ENCODE results near the gene ZNF256.

DNA sequence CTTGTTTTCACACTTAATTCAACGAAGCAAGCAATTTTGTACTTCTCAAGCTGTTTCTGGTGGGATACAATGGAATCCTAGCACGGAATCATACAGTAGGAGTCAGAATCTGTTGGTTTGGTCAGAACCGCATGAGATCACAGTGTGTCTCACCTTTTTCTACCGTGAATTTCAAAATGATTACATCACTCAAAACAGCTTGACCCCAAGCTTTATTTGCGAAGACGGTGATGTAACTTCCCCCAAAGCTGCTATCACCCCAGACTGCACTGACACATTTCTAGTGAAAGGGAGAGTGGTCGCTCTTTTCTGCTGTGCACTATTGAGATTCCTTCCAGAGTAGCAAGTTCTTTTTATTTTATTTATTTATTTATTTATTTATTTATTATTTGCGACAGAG, 17.3 kb upstream of the ZNF256 start:
- TF ChIP-seq EZH2 (IDR thresholded peaks at IDR 0.05; ENCODE audit: insufficient read depth, poor library complexity, severe bottlenecking) (no peak), EZH2phosphoT487 (IDR thresholded peaks at IDR 0.05; ENCODE audit: insufficient read depth, low read depth) (no peak)
